ENCODE measurements around the gene CBLB. TPM values are rescaled to one million over a fixed set of nuclear protein-coding genes. Genes with fewer than 3 reads are reported as not detected.
"Not testable (repeated sequence)": the region's sequence is repeated elsewhere in the genome, so short reads cannot be mapped to it uniquely, and the experiment has no call there.

CBLB gene
- total and polyA plus RNA-seq, 9 donors, result 14.8 to 133 (median 40.5) TPM

DNA sequence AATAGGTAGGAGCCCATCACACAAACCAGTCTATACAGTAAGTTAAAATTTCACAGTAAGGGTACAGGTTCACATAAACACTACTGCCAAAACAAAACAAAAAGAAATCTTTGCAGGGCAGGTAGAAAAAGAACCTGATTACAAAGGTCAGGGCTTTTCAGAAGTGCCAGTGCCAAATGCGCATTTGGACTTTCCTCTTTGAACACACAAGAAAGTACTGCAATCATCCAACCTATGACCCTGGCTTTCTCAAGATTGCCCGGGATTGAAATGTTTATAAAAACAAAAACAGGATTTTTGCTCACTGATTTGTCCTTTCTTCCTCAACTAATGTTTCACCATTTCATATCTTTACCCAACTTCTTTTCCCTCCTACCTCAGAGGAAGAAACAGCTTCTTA, 47.4 kb downstream of the CBLB start:
- 33 to 51% (median 46%) methylated on average over 2 of the region's 2 CpGs for WGBS, 3 donors
- peak in 1 of 5 donors; percentile 32 for DNase-seq
- Histone ChIP-seq H3K36me3 (no peaks in the 10 kb centered on the region), H3K4me3 (no peak overlapping the region), H3K27ac (peak overlapping the region in 1 of 2 donors; percentile 60), H3K9me3 (no peaks in the 10 kb centered on the region), H3K27me3 (no peaks in the 10 kb centered on the region), H3K4me1 (ENCODE audit: insufficient read depth) (peaks cover 6% of the 10 kb centered on the region)
- no peak for TF ChIP-seq CTCF (IDR thresholded peaks at IDR 0.05)
- no peak for TF ChIP-seq POLR2A (IDR thresholded peaks at IDR 0.05)
- no peak for TF ChIP-seq EP300 (IDR thresholded peaks at IDR 0.05)
- intact Hi-C loops (cut with DNase I), result no loop called here

- TF ChIP-seq EP300 (IDR thresholded peaks at IDR 0.05), result no peak
- no peak for TF ChIP-seq POLR2A (IDR thresholded peaks at IDR 0.05)
- TF ChIP-seq CTCF (IDR thresholded peaks at IDR 0.05), result no peak
- 91 to 97% (median 94%) methylated on average over 2 of the region's 2 CpGs for WGBS, 3 donors
- Histone ChIP-seq H3K36me3 (no peaks in the 10 kb centered on the region), H3K27me3 (no peaks in the 10 kb centered on the region), H3K4me1 (ENCODE audit: insufficient read depth) (no peaks in the 10 kb centered on the region), H3K4me3 (no peak overlapping the region), H3K9me3 (no peaks in the 10 kb centered on the region), H3K27ac (no peak overlapping the region)
- intact Hi-C loops (cut with DNase I), result no loop called here
- DNase-seq, result no peak
Measured at GRCh38 chr3:105816833-105817232, 52.0 kb downstream of the CBLB start.

DNA sequence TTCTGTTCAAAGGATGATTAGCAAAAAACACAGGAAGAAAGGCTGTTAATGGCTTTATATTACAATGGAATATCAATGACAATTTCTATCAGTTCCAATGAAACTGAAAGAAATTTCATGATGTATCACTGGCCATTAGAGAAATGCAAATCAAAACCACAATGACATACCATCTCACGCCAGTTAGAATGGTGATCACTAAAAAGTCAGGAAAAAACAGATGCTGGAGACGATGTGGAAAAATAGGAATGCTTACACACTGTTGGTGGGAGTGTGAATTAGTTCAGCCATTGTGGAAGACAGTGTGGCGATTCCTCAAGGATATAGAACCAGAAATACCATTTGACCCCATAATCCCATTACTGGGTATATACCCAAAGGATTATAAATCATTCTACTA, 53.5 kb downstream of the CBLB start:
- DNase-seq; H3K4me1 ChIP-seq (ENCODE audit: insufficient read depth); H3K9me3 ChIP-seq; H3K27me3 ChIP-seq; intact Hi-C loops (cut with DNase I); H3K4me3 ChIP-seq; H3K27ac ChIP-seq; H3K36me3 ChIP-seq: not testable (repeated sequence)
- 96 to 99% (median 97%) methylated on average over 3 of the region's 3 CpGs for WGBS, 3 donors

- H3K36me3 ChIP-seq, result no peaks in the 10 kb centered on the region
- H3K9me3 ChIP-seq, result no peaks in the 10 kb centered on the region
- H3K27me3 ChIP-seq, result no peaks in the 10 kb centered on the region
- intact Hi-C loops (cut with DNase I), result no loop called here
- no peaks in the 10 kb centered on the region for H3K4me1 ChIP-seq (ENCODE audit: insufficient read depth)
- DNase-seq, result no peak
- no peak overlapping the region for H3K4me3 ChIP-seq
- 81 to 95% (median 88%) methylated on average over 1 of the region's 1 CpG for WGBS, 3 donors
- H3K27ac ChIP-seq, result no peak overlapping the region
- TF ChIP-seq EP300 (IDR thresholded peaks at IDR 0.05) (no peak), POLR2A (IDR thresholded peaks at IDR 0.05) (no peak), CTCF (IDR thresholded peaks at IDR 0.05) (no peak)
Measured at GRCh38 chr3:105813710-105814109, 55.1 kb downstream of the CBLB start.

DNA sequence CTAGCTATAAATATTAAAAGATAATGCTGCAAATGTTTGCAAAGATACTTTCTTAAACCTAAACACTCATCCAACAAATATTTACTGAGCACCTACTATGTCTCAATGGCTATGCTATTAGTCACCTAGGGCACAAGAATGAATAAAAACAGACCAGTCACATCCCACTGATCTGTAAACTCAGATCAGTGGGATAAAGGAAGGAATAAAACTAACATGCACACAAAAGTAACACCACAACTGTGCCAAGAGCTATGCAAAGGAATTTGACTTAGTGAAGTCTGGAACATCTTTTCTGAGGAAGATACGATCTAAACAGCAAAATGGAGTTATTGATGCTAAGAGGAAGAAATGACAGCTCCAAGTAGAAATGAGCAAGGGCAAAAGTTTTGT, 56.6 kb downstream of the CBLB start:
- no peaks in the 10 kb centered on the region for H3K9me3 ChIP-seq
- H3K36me3 ChIP-seq, result no peaks in the 10 kb centered on the region
- DNase-seq, result no peak
- H3K27me3 ChIP-seq, result no peaks in the 10 kb centered on the region
- H3K27ac ChIP-seq, result no peak overlapping the region
- whole genome bisulfite sequencing, 3 donors, result 84 to 88% (median 88%) methylated on average over 1 of the region's 1 CpG
- H3K4me3 ChIP-seq, result no peak overlapping the region
- no peaks in the 10 kb centered on the region for H3K4me1 ChIP-seq (ENCODE audit: insufficient read depth)
- TF ChIP-seq CTCF (IDR thresholded peaks at IDR 0.05) (no peak), EP300 (IDR thresholded peaks at IDR 0.05) (no peak), POLR2A (IDR thresholded peaks at IDR 0.05) (no peak)
- intact Hi-C loops (cut with DNase I), result no loop called here

Measured in ovary (tissue), 9 donors.